8988T (cell line): ENCODE results near the gene PHYHD1.

Source experiments
- DNase-seq: peaks from one replicate; pipeline ENCODE4 v3.0.0; 2011

PHYHD1 gene

GRCh38 chr9:128920381-128921058 lies at the start of gene PHYHD1:
PHYHD1 (plus strand) TSS chr9:128920982; CDS start chr9:128922324, 1,342 bp downstream.
- DNase-seq: no peak

GRCh38 chr9:128877852-128878251 lies 42.9 kb upstream of the PHYHD1 start:
- no peak for DNase-seq

- peak; percentile 92 for DNase-seq
Observed at GRCh38 chr9:128881884-128882676, 38.7 kb upstream of the PHYHD1 start, which contains the start of the genes KYAT1 and LRRC8A. KYAT1 (minus strand) TSS chr9:128881950; CDS start chr9:128845405, 36,545 bp downstream. LRRC8A (plus strand) TSS chr9:128882133; CDS start chr9:128907165, 25,032 bp downstream.

- no peak for DNase-seq
Observed at GRCh38 chr9:128882677-128883603, 37.8 kb upstream of the PHYHD1 start.

- no peak for DNase-seq
Observed at GRCh38 chr9:128884164-128884563, 36.6 kb upstream of the PHYHD1 start.

GRCh38 chr9:128885376-128885775 lies 35.4 kb upstream of the PHYHD1 start:
- no peak for DNase-seq

GRCh38 chr9:128885798-128886197 lies 35.0 kb upstream of the PHYHD1 start:
- DNase-seq: no peak

- no peak for DNase-seq
Observed at GRCh38 chr9:128886211-128886891, 34.4 kb upstream of the PHYHD1 start.

- DNase-seq: no peak
Observed at GRCh38 chr9:128887049-128887448, 33.7 kb upstream of the PHYHD1 start.

GRCh38 chr9:128887914-128888350 lies 32.9 kb upstream of the PHYHD1 start:
- peak; percentile 9 for DNase-seq

GRCh38 chr9:128891321-128892220 lies 29.2 kb upstream of the PHYHD1 start:
- no peak for DNase-seq

- peak; percentile 50 for DNase-seq
Observed at GRCh38 chr9:128892221-128892921, 28.4 kb upstream of the PHYHD1 start.

- no peak for DNase-seq
Observed at GRCh38 chr9:128893354-128893753, 27.4 kb upstream of the PHYHD1 start.

- no peak for DNase-seq
Observed at GRCh38 chr9:128894764-128895163, 26.0 kb upstream of the PHYHD1 start.

GRCh38 chr9:128895556-128895955 lies 25.2 kb upstream of the PHYHD1 start:
- DNase-seq: peak; percentile 1

- DNase-seq: no peak
Observed at GRCh38 chr9:128898382-128898781, 22.4 kb upstream of the PHYHD1 start.

GRCh38 chr9:128898845-128899565 lies 21.8 kb upstream of the PHYHD1 start:
- no peak for DNase-seq

GRCh38 chr9:128899566-128900322 lies 21.0 kb upstream of the PHYHD1 start:
- no peak for DNase-seq

- DNase-seq: no peak
Observed at GRCh38 chr9:128901379-128901778, 19.4 kb upstream of the PHYHD1 start.
